Activated T-cell treated with anti-CD3 and anti-CD28 coated beads, Interleukin-2, amount 50 U/mL, for 72 hours (primary cell): Measurements from ENCODE around the gene PRKN. TPM values are rescaled to one million over a fixed set of nuclear protein-coding genes. Genes with fewer than 3 reads are reported as not detected.

Experiments
- ATAC-seq, 2 donors: fragments of 150-1000 bp; cut with Tn5 transposase; replicated peaks in 1 of 2; 2 replicates each; pipeline ENCODE4 v1.10.0; 2021; ENCODE audit warnings: moderate library complexity in 2 of 2, mild to moderate bottlenecking in 1 of 2
- DNase-seq, 2 donors: peaks; one replicate each; pipeline ENCODE4 v3.0.0; 2021 to 2022; ENCODE audit warnings: mixed read lengths in 1 of 2
- H3K27ac Mint-ChIP-seq: one replicate; pipeline ENCODE4 v1.8.0; 2022; ENCODE audit warnings: mild to moderate bottlenecking, moderate library complexity, mixed read lengths
- H3K27me3 Mint-ChIP-seq: one replicate; pipeline ENCODE4 v1.8.0; 2022; ENCODE audit warnings: low read depth, mixed read lengths
- H3K36me3 Mint-ChIP-seq, 2 donors: one replicate each; pipeline ENCODE4 v1.8.0; 2022; ENCODE audit warnings: mixed read lengths in 2 of 2, mild to moderate bottlenecking in 1 of 2; ENCODE audit not compliant: insufficient read depth in 2 of 2
- H3K4me1 Mint-ChIP-seq: one replicate; pipeline ENCODE4 v1.8.0; 2022; ENCODE audit warnings: low read depth, mixed read lengths
- H3K4me3 Mint-ChIP-seq, 2 donors: one replicate each; pipeline ENCODE4 v1.8.0; 2022; ENCODE audit warnings: mild to moderate bottlenecking in 2 of 2, mixed read lengths in 2 of 2, moderate library complexity in 2 of 2
- H3K9me3 Mint-ChIP-seq, 2 donors: one replicate each; pipeline ENCODE4 v1.8.0; 2022; ENCODE audit warnings: mixed read lengths in 2 of 2
- total RNA-seq, 2 donors: library from RNA; stranded (reverse); gene quantifications; one replicate each; pipeline ENCODE4 v1.2.3, GENCODE V29; 2022

The PRKN gene
- total RNA-seq, 2 donors from 2014 or later, result 2.5 to 2.8 TPM

- ATAC-seq, result no peak
- no peaks in the 10 kb centered on the region for H3K9me3 Mint-ChIP-seq
- no peak for DNase-seq
- no peak overlapping the region for H3K27ac Mint-ChIP-seq
- no peaks in the 10 kb centered on the region for H3K36me3 Mint-ChIP-seq
- H3K4me3 Mint-ChIP-seq, result no peak overlapping the region
- H3K4me1 Mint-ChIP-seq, result no peaks in the 10 kb centered on the region
- H3K27me3 Mint-ChIP-seq, result no peaks in the 10 kb centered on the region
Observed at GRCh38 chr6:161941565-161941964, 786.0 kb downstream of the PRKN start.

GRCh38 chr6:161940519-161940918 lies 787.0 kb downstream of the PRKN start:
- DNase-seq (no peak), ATAC-seq (no peak)
- H3K27me3 Mint-ChIP-seq, result no peaks in the 10 kb centered on the region
- H3K27ac Mint-ChIP-seq, result no peak overlapping the region
- H3K4me1 Mint-ChIP-seq, result no peaks in the 10 kb centered on the region
- H3K4me3 Mint-ChIP-seq, result no peak overlapping the region
- no peaks in the 10 kb centered on the region for H3K9me3 Mint-ChIP-seq
- H3K36me3 Mint-ChIP-seq, result no peaks in the 10 kb centered on the region

GRCh38 chr6:161926324-161926723 lies 801.2 kb downstream of the PRKN start:
- H3K36me3 Mint-ChIP-seq, result no peaks in the 10 kb centered on the region
- ATAC-seq (no peak), DNase-seq (no peak)
- peaks cover 0 to 2% of the 10 kb centered on the region in 2 donors for H3K9me3 Mint-ChIP-seq
- H3K4me3 Mint-ChIP-seq, result no peak overlapping the region
- no peaks in the 10 kb centered on the region for H3K4me1 Mint-ChIP-seq
- H3K27ac Mint-ChIP-seq, result no peak overlapping the region
- H3K27me3 Mint-ChIP-seq, result no peaks in the 10 kb centered on the region

GRCh38 chr6:161924516-161925116 lies 803.0 kb downstream of the PRKN start:
- Mint-ChIP-seq H3K27me3 (no peaks in the 10 kb centered on the region), H3K4me1 (no peaks in the 10 kb centered on the region), H3K27ac (no peak overlapping the region), H3K4me3 (no peak overlapping the region), H3K36me3 (no peaks in the 10 kb centered on the region), H3K9me3 (peaks cover 0 to 2% of the 10 kb centered on the region in 2 donors)
- ATAC-seq (no peak), DNase-seq (no peak)

- peak; percentile 72 for ATAC-seq
- Mint-ChIP-seq H3K27ac (no peak overlapping the region), H3K9me3 (no peaks in the 10 kb centered on the region), H3K4me3 (no peak overlapping the region), H3K36me3 (no peaks in the 10 kb centered on the region), H3K27me3 (no peaks in the 10 kb centered on the region), H3K4me1 (no peaks in the 10 kb centered on the region)
- peak; percentile 30 to 35 for DNase-seq
Observed at GRCh38 chr6:161922631-161923119, 804.9 kb downstream of the PRKN start.

- Mint-ChIP-seq H3K36me3 (no peaks in the 10 kb centered on the region), H3K4me3 (no peak overlapping the region), H3K4me1 (no peaks in the 10 kb centered on the region), H3K9me3 (no peaks in the 10 kb centered on the region), H3K27ac (no peak overlapping the region), H3K27me3 (no peaks in the 10 kb centered on the region)
- ATAC-seq (no peak), DNase-seq (no peak)
Observed at GRCh38 chr6:161921602-161922395, 805.8 kb downstream of the PRKN start.

GRCh38 chr6:161919691-161920090 lies 807.9 kb downstream of the PRKN start:
- Mint-ChIP-seq H3K4me1 (no peaks in the 10 kb centered on the region), H3K27me3 (no peaks in the 10 kb centered on the region), H3K36me3 (no peaks in the 10 kb centered on the region), H3K27ac (no peak overlapping the region), H3K9me3 (no peaks in the 10 kb centered on the region), H3K4me3 (no peak overlapping the region)
- DNase-seq (no peak), ATAC-seq (no peak)

- DNase-seq, result no peak
- Mint-ChIP-seq H3K9me3 (no peaks in the 10 kb centered on the region), H3K27ac (no peak overlapping the region), H3K4me3 (no peak overlapping the region), H3K27me3 (no peaks in the 10 kb centered on the region), H3K4me1 (no peaks in the 10 kb centered on the region), H3K36me3 (no peaks in the 10 kb centered on the region)
- no peak for ATAC-seq
Observed at GRCh38 chr6:161918628-161919205, 808.8 kb downstream of the PRKN start.

- H3K4me1 Mint-ChIP-seq, result no peaks in the 10 kb centered on the region
- H3K27me3 Mint-ChIP-seq, result no peaks in the 10 kb centered on the region
- ATAC-seq (no peak), DNase-seq (no peak)
- H3K9me3 Mint-ChIP-seq, result no peaks in the 10 kb centered on the region
- H3K4me3 Mint-ChIP-seq, result no peak overlapping the region
- H3K27ac Mint-ChIP-seq, result no peak overlapping the region
- H3K36me3 Mint-ChIP-seq, result no peaks in the 10 kb centered on the region
Observed at GRCh38 chr6:161918109-161918531, 809.4 kb downstream of the PRKN start.

GRCh38 chr6:161917645-161918044 lies 809.9 kb downstream of the PRKN start:
- H3K9me3 Mint-ChIP-seq, result no peaks in the 10 kb centered on the region
- no peaks in the 10 kb centered on the region for H3K27me3 Mint-ChIP-seq
- ATAC-seq (no peak), DNase-seq (no peak)
- no peak overlapping the region for H3K4me3 Mint-ChIP-seq
- H3K4me1 Mint-ChIP-seq, result no peaks in the 10 kb centered on the region
- H3K36me3 Mint-ChIP-seq, result no peaks in the 10 kb centered on the region
- no peak overlapping the region for H3K27ac Mint-ChIP-seq

- no peaks in the 10 kb centered on the region for H3K36me3 Mint-ChIP-seq
- no peak for ATAC-seq
- H3K9me3 Mint-ChIP-seq, result no peaks in the 10 kb centered on the region
- DNase-seq, result no peak
- no peaks in the 10 kb centered on the region for H3K27me3 Mint-ChIP-seq
- H3K27ac Mint-ChIP-seq, result no peak overlapping the region
- H3K4me3 Mint-ChIP-seq, result no peak overlapping the region
- no peaks in the 10 kb centered on the region for H3K4me1 Mint-ChIP-seq
Observed at GRCh38 chr6:161915456-161915964, 812.1 kb downstream of the PRKN start.

- no peaks in the 10 kb centered on the region for H3K27me3 Mint-ChIP-seq
- ATAC-seq, result no peak
- no peak overlapping the region for H3K4me3 Mint-ChIP-seq
- peaks cover 0 to 1% of the 10 kb centered on the region in 2 donors for H3K9me3 Mint-ChIP-seq
- H3K4me1 Mint-ChIP-seq, result no peaks in the 10 kb centered on the region
- DNase-seq, result no peak
- no peak overlapping the region for H3K27ac Mint-ChIP-seq
- H3K36me3 Mint-ChIP-seq, result no peaks in the 10 kb centered on the region
Observed at GRCh38 chr6:161908872-161909271, 818.7 kb downstream of the PRKN start.

GRCh38 chr6:161906571-161906970 lies 821.0 kb downstream of the PRKN start:
- no peaks in the 10 kb centered on the region for H3K36me3 Mint-ChIP-seq
- no peaks in the 10 kb centered on the region for H3K4me1 Mint-ChIP-seq
- no peak overlapping the region for H3K4me3 Mint-ChIP-seq
- H3K27ac Mint-ChIP-seq, result no peak overlapping the region
- DNase-seq (no peak), ATAC-seq (no peak)
- H3K27me3 Mint-ChIP-seq, result no peaks in the 10 kb centered on the region
- H3K9me3 Mint-ChIP-seq, result peaks cover 0 to 1% of the 10 kb centered on the region in 2 donors
